ENCODE results near the gene AP4M1.

- no peak for TF ChIP-seq CTCF (IDR thresholded peaks at IDR 0.05)
- no peak for TF ChIP-seq POLR2A (IDR thresholded peaks at IDR 0.05)
These were observed 17.1 kb downstream of the AP4M1 start for GRCh38 chr7:100118388-100119071.

Measured in thyroid gland (tissue), 4 donors.